HepG2 (cell line): ENCODE measurements around the gene LRRC74B. TPM values are rescaled to one million over a fixed set of nuclear protein-coding genes. Genes with fewer than 3 reads are reported as not detected.

Experiments
- ASH2L ChIP-seq: fragments of 300-600, 200-600 bp; sonication (generic); IDR thresholded peaks from 2 replicates; pipeline ENCODE4 v1.7.0; 2017; ENCODE audit warnings: low read depth, mild to moderate bottlenecking, moderate library complexity, mixed read lengths, low read length; ENCODE audit not compliant: insufficient read length
- CREB1 ChIP-seq, 2 experiments: fragments of 450-650 bp in 1 of 2; IDR thresholded peaks; 2 replicates each; pipeline ENCODE4 v1.6.1; 2016 to 2017; ENCODE audit warnings: control low read depth in 1 of 2, mild to moderate bottlenecking in 1 of 2, missing compliant biosample characterization in 1 of 2, missing genetic modification characterization in 1 of 2
- ESRRA ChIP-seq: sonication (generic); formaldehyde crosslinking; IDR thresholded peaks from 2 replicates; pipeline ENCODE4 v1.5.1; 2020; ENCODE audit warnings: mild to moderate bottlenecking, low read depth, missing genetic modification reagents
- FOXA3 ChIP-seq: IDR thresholded peaks from 2 replicates; pipeline ENCODE4 v1.6.1; 2016; ENCODE audit warnings: missing genetic modification reagents, missing compliant biosample characterization
- IKZF1 ChIP-seq: fragments of 450-650 bp; IDR thresholded peaks from 2 replicates; pipeline ENCODE4 v1.7.1; 2016
- IKZF4 ChIP-seq: sonication (generic); formaldehyde crosslinking; IDR thresholded peaks from 2 replicates; pipeline ENCODE4 v1.5.1; 2020; ENCODE audit warnings: borderline replicate concordance, mild to moderate bottlenecking, low read depth, missing genetic modification reagents; ENCODE audit errors: not compliant biosample characterization
- KDM2A ChIP-seq: sonication (generic); formaldehyde crosslinking; IDR thresholded peaks from 2 replicates; pipeline ENCODE4 v1.4.0; 2020; ENCODE audit warnings: low read depth, missing genetic modification reagents, borderline replicate concordance
- MED1 ChIP-seq: sonication (generic); formaldehyde crosslinking; IDR thresholded peaks from 2 replicates; pipeline ENCODE4 v1.4.0; 2020; ENCODE audit warnings: missing genetic modification reagents
- MIXL1 ChIP-seq: IDR thresholded peaks from 2 replicates; pipeline ENCODE4 v1.6.1; 2016
- MXI1 ChIP-seq: IDR thresholded peaks from 3 replicates; pipeline ENCODE4 v1.6.1; 2012; ENCODE audit warnings: low read depth, low read length, inconsistent platforms, borderline replicate concordance
- POGZ ChIP-seq: sonication (generic); formaldehyde crosslinking; IDR thresholded peaks from 2 replicates; pipeline ENCODE4 v1.4.0; 2020; ENCODE audit warnings: mild to moderate bottlenecking, missing genetic modification reagents
- RELA ChIP-seq: sonication (generic); formaldehyde crosslinking; IDR thresholded peaks from 2 replicates; pipeline ENCODE4 v1.4.0; 2020; ENCODE audit warnings: missing genetic modification reagents
- RFX3 ChIP-seq: IDR thresholded peaks from 2 replicates; pipeline ENCODE4 v1.6.1; 2016; ENCODE audit warnings: missing biosample characterization, missing genetic modification reagents
- SAP130 ChIP-seq: IDR thresholded peaks from 2 replicates; pipeline ENCODE4 v1.6.1; 2016; ENCODE audit warnings: low read depth
- SNRNP70 ChIP-seq: fragments of 200-400 bp; formaldehyde crosslinking; IDR thresholded peaks from 2 replicates; pipeline ENCODE4 v1.6.1; 2017; ENCODE audit warnings: mild to moderate bottlenecking, low read depth, low read length, moderate library complexity
- SUZ12 ChIP-seq: fragments of 150-350 bp; IDR thresholded peaks from 2 replicates; pipeline ENCODE4 v1.6.1; 2014; ENCODE audit warnings: low read depth, low read length
- TSC22D2 ChIP-seq: sonication (generic); formaldehyde crosslinking; IDR thresholded peaks from 2 replicates; pipeline ENCODE4 v1.5.1; 2020; ENCODE audit warnings: missing genetic modification reagents, mild to moderate bottlenecking, borderline replicate concordance
- ZNF619 ChIP-seq: sonication (generic); formaldehyde crosslinking; IDR thresholded peaks from 2 replicates; pipeline ENCODE4 v1.4.0; 2020; ENCODE audit warnings: mild to moderate bottlenecking, missing genetic modification reagents
- ZNF674 ChIP-seq: sonication (generic); formaldehyde crosslinking; IDR thresholded peaks from 2 replicates; pipeline ENCODE4 v1.5.0; 2020; ENCODE audit warnings: low read depth, mild to moderate bottlenecking, missing genetic modification reagents
- ZNF792 ChIP-seq: IDR thresholded peaks from 2 replicates; pipeline ENCODE4 v1.6.1; 2016
- polyA plus RNA-seq, 8 experiments: library from polyadenylated mRNA; depleted of rRNA in 3 of 8; stranded (reverse) in 7 of 8; unstranded in 1 of 8; fragments of >200 nt; fragmentation: Illumina TruSeq in 4 of 8; extraction: Trizol in 4 of 8; gene quantifications; 2 replicates each; pipeline versions ENCODE4 v1.2.1 to v1.2.3, GENCODE V29; 2011 to 2016; ENCODE audit warnings: low read depth in 4 of 8, missing spikeins in 1 of 8, mixed read lengths in 1 of 8; ENCODE audit not compliant: insufficient read depth in 1 of 8
- total RNA-seq, 5 experiments: library from RNA; depleted of rRNA; stranded (reverse); fragments of >200 nt; fragmentation: Illumina TruSeq; extraction: Trizol; gene quantifications; 2 replicates each; pipeline ENCODE4 v1.2.3, GENCODE V29; 2016; ENCODE audit warnings: low read depth in 1 of 5
- TF ChIP-seq, protein P1 (sequence below): sonication (generic); formaldehyde crosslinking; conservative IDR thresholded peaks from 2 replicates; pipeline ENCODE4 v1.5.0; 2020; ENCODE audit warnings: missing genetic modification reagents
- TF ChIP-seq, protein P2 (sequence below): sonication (generic); formaldehyde crosslinking; IDR thresholded peaks from 2 replicates; pipeline ENCODE4 v1.4.0; 2020; ENCODE audit warnings: missing genetic modification reagents
- TF ChIP-seq, protein P3 (sequence below): sonication (generic); formaldehyde crosslinking; IDR thresholded peaks from 2 replicates; pipeline ENCODE4 v1.5.0; 2020; ENCODE audit warnings: mild to moderate bottlenecking, missing genetic modification reagents, borderline replicate concordance
- TF ChIP-seq, protein P4 (sequence below): sonication (generic); formaldehyde crosslinking; IDR thresholded peaks from 2 replicates; pipeline ENCODE4 v1.8.1; 2023; ENCODE audit warnings: missing genetic modification reagents, inconsistent platforms, borderline replicate concordance
- TF ChIP-seq, protein P5 (sequence below): IDR thresholded peaks from 2 replicates; pipeline ENCODE4 v1.6.1; 2012; ENCODE audit warnings: inconsistent platforms

The LRRC74B gene
- total and polyA plus RNA-seq, 2 of the 13 experiments (the other 11 are each of a cell fraction or from before 2014, with no cell fraction given): not detected

DNA sequence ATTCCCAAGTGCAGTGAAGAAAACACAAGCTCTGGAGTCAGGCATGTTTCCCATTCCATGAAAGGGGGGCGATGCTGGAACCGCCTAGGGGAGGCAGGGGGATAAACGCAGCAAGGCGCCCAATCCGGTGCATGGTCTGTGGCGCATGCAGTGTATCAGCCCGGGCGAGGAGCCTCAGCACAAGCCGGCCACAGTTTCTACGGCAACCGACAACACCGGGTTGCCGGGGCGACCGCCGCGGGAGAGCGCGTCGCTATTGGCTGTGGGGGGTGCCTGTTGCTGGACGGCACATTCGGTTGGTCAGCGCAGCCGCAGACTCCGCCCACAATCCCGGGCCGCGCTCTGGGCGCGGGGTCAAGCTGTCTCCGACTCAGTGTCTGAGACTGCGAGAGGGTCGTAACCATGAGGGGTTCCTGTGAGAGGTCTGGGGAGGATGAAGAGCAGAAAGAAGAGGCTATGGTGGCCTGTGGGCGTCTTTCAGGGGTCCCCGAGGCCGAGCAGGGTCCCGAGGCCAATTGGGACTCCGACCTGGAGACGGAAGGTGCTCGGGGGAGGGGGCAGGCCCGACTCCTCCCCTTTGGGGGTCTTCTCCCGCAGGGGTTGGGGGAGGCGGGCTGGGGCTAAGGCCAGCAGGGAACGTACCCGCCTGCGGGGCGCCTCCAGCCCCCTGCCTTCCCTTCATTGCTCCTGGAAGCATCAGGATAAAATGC lies at the start of gene LRRC74B (continued):
- TF ChIP-seq, protein P1, sequence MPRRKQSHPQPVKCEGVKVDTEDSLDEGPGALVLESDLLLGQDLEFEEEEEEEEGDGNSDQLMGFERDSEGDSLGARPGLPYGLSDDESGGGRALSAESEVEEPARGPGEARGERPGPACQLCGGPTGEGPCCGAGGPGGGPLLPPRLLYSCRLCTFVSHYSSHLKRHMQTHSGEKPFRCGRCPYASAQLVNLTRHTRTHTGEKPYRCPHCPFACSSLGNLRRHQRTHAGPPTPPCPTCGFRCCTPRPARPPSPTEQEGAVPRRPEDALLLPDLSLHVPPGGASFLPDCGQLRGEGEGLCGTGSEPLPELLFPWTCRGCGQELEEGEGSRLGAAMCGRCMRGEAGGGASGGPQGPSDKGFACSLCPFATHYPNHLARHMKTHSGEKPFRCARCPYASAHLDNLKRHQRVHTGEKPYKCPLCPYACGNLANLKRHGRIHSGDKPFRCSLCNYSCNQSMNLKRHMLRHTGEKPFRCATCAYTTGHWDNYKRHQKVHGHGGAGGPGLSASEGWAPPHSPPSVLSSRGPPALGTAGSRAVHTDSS (CRISPR knock-in tag): 0 out of 2 replicates have a peak, but pooled peaks have one; percentile 24
- TF ChIP-seq ASH2L (no peak), ZNF674 (no peak), RFX3 (CRISPR knock-in tag) (peak; percentile 99), SNRNP70 (no peak), ZNF792 (CRISPR knock-in tag) (no peak), SAP130 (CRISPR knock-in tag) (peak; percentile 71; the same call in 1 of the 2 replicates), MIXL1 (CRISPR knock-in tag) (no peak), CREB1 (IDR thresholded peaks at IDR 0.05) (0 out of 2 replicates have a peak, but pooled peaks have one; percentile 11), CREB1 (CRISPR knock-in tag; IDR thresholded peaks at IDR 0.05) (no peak), FOXA3 (CRISPR knock-in tag) (no peak), ESRRA (no peak), MED1 (CRISPR knock-in tag) (no peak), ZNF619 (CRISPR knock-in tag) (0 out of 2 replicates have a peak, but pooled peaks have one; percentile 18), MXI1 (peak; percentile 99), SUZ12 (no peak), KDM2A (CRISPR knock-in tag) (0 out of 2 replicates have a peak, but pooled peaks have one; percentile 16), POGZ (CRISPR knock-in tag) (no peak), IKZF1 (no peak), IKZF4 (CRISPR knock-in tag) (no peak), TSC22D2 (no peak), RELA (CRISPR knock-in tag) (no peak)
- TF ChIP-seq, protein P2, sequence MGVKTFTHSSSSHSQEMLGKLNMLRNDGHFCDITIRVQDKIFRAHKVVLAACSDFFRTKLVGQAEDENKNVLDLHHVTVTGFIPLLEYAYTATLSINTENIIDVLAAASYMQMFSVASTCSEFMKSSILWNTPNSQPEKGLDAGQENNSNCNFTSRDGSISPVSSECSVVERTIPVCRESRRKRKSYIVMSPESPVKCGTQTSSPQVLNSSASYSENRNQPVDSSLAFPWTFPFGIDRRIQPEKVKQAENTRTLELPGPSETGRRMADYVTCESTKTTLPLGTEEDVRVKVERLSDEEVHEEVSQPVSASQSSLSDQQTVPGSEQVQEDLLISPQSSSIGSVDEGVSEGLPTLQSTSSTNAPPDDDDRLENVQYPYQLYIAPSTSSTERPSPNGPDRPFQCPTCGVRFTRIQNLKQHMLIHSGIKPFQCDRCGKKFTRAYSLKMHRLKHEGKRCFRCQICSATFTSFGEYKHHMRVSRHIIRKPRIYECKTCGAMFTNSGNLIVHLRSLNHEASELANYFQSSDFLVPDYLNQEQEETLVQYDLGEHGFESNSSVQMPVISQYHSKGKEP (CRISPR knock-in tag): no peak
- TF ChIP-seq, protein P3, sequence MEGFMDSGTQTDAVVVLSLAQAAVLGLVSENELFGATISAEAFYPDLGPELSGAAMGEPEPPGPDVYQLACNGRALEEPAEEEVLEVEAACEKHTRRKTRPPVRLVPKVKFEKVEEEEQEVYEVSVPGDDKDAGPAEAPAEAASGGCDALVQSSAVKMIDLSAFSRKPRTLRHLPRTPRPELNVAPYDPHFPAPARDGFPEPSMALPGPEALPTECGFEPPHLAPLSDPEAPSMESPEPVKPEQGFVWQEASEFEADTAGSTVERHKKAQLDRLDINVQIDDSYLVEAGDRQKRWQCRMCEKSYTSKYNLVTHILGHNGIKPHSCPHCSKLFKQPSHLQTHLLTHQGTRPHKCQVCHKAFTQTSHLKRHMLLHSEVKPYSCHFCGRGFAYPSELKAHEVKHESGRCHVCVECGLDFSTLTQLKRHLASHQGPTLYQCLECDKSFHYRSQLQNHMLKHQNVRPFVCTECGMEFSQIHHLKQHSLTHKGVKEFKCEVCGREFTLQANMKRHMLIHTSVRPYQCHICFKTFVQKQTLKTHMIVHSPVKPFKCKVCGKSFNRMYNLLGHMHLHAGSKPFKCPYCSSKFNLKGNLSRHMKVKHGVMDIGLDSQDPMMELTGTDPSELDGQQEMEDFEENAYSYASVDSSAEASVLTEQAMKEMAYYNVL (CRISPR knock-in tag): no peak
- TF ChIP-seq, protein P4, sequence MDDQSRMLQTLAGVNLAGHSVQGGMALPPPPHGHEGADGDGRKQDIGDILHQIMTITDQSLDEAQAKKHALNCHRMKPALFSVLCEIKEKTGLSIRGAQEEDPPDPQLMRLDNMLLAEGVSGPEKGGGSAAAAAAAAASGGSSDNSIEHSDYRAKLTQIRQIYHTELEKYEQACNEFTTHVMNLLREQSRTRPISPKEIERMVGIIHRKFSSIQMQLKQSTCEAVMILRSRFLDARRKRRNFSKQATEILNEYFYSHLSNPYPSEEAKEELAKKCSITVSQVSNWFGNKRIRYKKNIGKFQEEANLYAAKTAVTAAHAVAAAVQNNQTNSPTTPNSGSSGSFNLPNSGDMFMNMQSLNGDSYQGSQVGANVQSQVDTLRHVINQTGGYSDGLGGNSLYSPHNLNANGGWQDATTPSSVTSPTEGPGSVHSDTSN (CRISPR knock-in tag): peak; percentile 65; the same call in 1 of the 2 replicates
- TF ChIP-seq, protein P5, sequence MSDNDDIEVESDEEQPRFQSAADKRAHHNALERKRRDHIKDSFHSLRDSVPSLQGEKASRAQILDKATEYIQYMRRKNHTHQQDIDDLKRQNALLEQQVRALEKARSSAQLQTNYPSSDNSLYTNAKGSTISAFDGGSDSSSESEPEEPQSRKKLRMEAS: no peak
